HG03280 (cell line): ENCODE results near the gene AFF4.
"Not testable (repeated sequence)": the region's sequence is repeated elsewhere in the genome, so short reads cannot be mapped to it uniquely, and the experiment has no call there.

Experiments
- ATAC-seq: cut with Tn5 transposase; IDR thresholded peaks from one replicate; pipeline ENCODE4 v1.9.1; 2021; ENCODE audit warnings: mild to moderate bottlenecking, moderate library complexity; ENCODE audit not compliant: unreplicated experiment

AFF4 gene, protein sequence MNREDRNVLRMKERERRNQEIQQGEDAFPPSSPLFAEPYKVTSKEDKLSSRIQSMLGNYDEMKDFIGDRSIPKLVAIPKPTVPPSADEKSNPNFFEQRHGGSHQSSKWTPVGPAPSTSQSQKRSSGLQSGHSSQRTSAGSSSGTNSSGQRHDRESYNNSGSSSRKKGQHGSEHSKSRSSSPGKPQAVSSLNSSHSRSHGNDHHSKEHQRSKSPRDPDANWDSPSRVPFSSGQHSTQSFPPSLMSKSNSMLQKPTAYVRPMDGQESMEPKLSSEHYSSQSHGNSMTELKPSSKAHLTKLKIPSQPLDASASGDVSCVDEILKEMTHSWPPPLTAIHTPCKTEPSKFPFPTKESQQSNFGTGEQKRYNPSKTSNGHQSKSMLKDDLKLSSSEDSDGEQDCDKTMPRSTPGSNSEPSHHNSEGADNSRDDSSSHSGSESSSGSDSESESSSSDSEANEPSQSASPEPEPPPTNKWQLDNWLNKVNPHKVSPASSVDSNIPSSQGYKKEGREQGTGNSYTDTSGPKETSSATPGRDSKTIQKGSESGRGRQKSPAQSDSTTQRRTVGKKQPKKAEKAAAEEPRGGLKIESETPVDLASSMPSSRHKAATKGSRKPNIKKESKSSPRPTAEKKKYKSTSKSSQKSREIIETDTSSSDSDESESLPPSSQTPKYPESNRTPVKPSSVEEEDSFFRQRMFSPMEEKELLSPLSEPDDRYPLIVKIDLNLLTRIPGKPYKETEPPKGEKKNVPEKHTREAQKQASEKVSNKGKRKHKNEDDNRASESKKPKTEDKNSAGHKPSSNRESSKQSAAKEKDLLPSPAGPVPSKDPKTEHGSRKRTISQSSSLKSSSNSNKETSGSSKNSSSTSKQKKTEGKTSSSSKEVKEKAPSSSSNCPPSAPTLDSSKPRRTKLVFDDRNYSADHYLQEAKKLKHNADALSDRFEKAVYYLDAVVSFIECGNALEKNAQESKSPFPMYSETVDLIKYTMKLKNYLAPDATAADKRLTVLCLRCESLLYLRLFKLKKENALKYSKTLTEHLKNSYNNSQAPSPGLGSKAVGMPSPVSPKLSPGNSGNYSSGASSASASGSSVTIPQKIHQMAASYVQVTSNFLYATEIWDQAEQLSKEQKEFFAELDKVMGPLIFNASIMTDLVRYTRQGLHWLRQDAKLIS

DNA sequence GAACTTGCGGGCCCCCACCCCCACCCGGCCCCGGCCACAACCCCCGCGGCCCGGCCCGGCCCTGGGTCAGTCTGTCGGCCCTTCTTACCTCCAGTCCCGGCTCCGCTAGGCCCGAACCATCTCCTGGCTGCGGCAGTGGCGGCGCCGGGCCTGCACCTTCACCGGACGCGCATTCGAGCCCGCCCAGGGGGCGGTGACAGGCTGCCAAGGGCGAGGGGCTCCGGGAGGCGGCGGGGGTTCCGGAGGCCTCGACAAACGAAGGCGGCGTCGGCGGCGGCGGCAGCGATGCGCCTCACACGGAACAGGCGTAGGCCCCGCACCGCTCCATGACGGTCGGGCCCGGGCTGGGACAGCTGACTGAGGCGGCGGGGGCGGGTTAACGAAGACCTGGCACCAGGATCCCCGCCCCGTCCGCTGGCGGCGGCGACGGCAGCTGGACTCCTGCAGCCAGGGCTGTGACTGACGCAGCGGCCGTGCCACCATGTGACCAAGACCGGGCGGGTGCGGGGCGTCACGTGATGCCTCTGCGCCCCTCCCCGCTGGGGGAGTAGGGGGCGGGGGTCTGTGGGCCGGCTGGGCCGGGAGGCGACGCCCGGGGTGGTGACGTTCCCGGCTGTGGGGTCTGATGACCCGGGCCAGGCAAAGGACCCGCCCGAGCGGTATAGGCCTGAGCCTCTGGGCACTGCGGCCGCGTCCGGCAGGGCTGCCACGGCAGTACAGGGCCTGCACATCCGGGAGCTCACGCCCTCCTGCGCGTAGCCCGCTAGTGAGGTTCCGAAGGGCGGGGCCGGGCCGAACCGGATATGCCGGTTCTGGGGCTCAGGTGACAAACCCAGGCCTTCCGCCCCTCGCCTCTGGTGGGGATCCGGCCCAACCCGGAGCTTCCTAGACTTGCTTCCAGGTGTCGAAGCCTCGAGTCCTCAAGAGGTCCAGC is at the start of gene AFF4:
TSS of gene AFF4 (minus strand) at position 464 of the 934 bp plus-strand sequence. CDS start 26,445 bp downstream, outside the sequence.
- peak; percentile 95 for ATAC-seq

DNA sequence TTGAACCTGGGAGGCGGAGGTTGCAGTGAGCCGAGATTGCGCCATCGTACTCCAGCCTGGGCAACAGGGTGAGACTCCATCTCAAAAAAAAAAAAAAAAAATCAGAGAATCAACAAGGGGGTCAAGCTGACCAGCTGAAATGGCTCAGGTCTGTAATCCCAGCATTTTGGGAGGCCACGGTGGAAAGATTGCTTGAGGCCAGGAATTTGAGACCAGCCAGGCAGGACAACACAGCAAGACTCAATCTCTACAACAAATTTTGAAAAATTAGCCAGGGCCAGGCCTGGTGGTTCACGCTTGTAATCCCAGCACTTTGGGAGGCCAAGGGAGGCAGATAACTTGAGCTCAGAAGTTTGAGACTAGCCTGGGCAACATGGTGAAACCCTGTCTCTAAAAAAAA is 45.0 kb upstream of the AFF4 start:
- not testable (repeated sequence) for ATAC-seq

DNA sequence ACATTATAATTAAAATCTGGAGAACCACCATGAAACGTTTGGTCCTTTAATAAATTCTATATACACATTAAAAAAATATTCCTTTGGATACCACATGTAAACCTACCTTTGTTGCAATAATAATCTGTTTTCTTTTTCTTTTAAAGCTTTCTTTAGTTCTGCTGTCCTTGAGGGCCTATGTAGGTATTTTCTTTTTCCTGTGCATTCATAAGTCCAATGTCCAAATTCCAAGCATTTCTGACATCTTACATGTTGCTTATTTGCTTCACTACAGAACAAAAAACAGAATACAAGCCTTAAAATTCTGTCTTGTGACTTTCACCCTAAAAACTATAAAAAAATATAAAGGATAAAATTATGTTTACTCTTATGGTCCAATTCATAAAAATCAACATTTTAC is 43.2 kb upstream of the AFF4 start:
- ATAC-seq: no peak

DNA sequence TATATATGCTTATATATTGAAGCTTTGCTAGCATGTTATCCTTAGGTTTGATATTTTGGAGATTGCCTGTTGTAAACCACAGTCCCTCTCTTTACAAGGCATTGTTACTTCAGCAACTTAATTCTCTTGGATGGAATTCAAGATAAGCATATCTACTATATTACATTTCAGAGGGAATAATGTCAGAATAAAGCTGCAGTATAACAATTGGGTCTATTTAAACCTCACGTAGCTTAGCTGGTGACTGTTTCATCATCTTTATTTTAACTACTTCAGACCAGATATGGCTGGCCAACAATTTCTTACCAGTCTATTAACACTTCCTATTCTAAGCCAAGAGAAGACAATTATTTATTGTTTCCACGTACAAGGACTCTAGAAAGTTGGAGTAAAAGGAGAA is 35.8 kb upstream of the AFF4 start:
- no peak for ATAC-seq

DNA sequence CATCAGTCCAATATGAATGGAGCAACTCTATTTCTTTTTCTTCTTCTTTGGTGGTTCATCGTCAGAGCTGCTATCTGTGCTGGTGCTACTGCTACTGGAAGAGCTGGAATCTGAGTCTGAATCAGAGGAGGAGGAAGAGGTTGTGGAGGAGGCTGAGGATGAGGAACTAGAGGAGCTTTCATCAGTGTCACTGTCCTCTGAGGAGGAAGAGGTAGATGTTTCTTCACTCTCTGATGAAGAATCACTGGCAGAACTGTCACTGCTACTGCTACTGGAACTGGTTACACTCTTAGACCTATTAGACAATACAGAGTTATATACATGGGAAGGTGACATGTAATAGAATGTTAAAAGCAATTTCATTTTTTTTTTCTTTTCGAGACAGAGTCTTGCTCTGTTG is 35.1 kb upstream of the AFF4 start:
- ATAC-seq: no peak

DNA sequence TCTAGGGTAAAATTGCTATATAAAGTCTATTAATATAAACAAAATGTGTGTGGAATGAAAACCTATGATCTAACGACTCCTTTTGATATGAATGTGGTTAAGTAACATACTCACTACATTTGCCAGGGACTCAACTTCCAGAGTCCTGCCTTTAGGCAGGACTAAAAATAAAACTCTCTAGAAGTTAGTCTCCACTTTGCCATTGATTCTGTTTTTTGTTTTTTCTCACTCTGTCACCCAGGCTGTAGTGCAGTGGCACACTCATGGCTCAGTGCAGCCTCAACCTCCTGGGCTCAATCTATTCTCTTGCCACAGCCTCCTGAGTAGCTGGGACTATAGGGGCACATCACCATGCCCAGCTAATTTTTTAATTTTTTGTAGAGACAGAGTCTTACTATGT is 32.9 kb upstream of the AFF4 start:
- ATAC-seq: no peak

DNA sequence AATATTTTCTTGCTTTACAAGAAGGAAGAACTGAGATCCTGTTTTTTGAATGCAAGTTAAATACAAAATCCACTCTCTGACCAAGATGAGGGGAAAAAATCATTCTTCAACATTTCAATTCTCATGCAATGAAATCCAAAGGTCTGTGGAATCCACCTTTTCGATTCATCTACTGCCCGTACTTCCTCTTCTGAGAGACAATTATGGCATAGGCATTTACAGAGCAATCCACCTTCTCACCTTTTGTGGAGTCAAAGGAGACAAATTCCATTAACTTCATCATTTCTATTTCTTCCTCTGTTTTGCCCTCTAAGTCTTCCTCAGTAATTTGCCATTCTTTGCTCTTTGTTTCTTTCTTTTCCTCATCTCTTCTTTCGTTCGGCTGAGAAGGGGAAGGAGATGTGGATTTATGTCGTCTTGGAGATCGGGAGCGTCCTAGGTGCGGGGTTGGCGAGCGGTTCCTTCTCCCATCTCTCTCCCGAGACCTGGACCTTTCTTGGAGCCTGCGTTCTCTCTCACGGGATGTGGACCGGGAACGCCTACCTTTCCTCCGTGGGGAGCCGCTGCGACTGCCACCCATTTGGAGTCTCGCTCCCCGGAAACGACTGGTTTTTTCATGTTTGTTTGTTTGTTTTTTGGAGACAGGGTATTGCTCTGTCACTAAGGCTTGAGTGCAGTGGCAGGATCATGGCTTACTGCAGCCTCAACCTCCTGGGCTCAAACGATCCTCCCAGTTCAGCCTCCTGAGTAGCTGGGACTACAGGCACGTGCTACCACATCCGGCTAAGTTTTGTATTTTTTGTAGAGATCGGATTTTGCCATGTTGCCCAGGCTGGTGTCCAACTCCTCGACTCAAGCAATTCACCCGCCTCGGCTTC is 24.3 kb upstream of the AFF4 start:
- ATAC-seq: no peak

DNA sequence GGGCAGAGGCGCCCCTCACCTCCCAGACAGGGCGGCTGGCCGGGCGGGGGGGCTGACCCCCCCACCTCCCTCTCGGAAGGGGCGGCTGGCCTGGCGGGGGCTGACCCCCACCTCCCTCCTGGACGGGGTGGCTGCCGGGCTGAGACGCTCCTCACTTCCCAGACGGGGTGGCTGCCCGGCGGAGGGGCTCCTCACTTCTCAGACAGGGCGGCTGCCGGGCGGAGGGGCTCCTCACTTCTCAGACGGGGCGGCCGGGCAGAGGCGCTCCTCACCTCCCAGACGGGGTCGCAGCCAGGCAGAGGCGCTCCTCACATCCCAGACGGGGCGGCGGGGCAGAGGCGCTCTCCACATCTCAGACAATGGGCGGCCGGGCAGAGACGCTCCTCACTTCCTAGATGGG is 19.5 kb upstream of the AFF4 start:
- ATAC-seq: not testable (repeated sequence)

DNA sequence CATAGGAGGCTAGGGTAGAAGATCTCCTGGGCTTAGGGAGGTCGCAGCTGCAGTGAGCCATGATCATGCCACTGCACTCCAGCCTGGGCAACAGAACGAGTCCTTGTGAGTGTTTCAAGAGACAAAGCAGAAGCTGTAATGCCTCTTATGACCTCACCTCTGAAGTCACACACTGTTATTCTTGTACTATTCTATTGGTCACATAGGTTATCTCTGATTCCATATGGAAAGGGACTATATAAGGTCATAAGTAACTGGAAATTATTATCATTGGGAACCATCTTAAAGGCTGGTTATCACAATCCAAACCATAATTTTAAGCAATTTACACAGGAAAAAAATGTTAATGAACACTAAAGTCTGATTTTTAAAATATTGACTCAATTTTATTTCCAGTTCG is 17.9 kb upstream of the AFF4 start:
- ATAC-seq: no peak

DNA sequence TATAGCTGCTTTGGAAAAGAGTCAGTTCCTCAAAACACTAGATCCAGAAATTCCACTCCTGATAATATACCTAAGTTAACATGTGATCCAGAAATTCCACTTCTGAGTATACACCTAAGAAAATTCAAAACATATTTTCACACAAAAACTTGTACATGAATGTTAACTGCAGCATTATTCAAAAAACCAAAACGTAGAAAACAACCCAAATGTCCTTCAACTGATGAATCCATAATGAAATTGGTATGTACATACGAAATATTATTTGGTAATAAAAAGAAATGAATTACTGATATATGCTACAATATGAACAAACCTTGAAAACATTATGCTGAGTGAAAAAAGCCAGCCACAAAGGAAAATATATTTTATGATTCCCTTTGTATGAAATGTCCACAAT is 16.5 kb upstream of the AFF4 start:
- no peak for ATAC-seq

DNA sequence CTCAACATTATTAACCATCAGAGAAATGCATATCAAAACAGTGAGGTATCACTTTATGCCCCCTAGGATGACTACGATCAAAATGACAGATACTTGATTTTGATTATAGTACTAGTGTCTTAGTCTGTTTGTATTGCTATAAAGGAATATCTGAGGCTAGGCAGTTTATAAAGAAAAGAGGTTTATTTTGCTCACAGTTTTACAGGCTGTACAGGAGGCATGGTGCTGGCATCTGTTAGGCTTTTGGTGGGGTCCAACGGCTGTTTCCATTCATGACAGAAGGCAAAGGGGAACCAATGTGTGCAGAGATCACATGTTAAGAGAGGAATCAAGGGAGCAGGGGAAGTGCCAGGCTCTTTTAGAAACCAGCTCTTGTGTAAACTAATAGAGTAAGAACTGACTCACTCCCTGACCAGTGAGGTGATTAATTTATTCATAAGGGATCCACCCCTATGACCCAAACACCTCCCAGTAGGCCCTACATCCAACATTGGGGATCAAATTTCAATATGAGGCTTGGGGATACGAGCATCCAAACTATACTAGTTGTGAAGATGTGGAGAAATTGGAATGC is 16.0 kb upstream of the AFF4 start:
- no peak for ATAC-seq

DNA sequence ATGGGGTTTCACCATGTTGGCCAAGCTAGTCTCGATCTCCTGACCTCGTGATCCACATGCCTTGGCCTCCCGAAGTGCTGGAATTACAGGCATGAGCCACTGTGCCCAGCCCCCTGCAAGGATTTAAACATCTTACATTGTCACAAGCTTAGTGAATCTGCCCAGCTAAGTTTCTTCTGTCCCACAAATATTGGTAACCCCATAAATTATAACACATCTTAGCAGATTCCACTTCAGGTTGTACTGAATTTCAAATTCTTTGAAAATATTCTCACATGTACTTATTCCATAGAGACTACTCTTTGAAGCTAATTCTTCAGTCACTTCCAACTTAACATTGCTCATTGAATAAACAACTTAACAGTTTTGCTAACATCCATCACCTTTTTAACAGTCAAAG is 13.4 kb upstream of the AFF4 start:
- ATAC-seq: no peak

DNA sequence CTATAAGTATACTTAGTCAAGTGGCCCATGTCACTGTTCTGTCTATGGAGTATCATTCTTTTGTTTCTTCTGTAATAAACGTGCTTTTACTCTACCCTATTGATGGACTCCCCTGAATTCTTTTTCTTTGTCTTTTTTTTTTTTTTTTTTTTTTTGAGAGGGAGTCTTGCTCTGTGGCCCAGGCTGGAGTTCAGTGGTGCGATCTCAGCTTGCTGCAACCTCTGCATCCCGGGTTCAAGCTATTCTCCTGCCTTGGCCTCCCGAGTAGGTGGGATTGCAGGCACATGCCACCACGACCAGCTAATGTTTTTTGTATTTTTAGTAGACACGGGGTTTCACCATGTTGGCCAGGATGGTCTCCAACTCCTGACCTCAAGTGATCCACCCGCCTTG is 9.0 kb upstream of the AFF4 start:
- not testable (repeated sequence) for ATAC-seq

DNA sequence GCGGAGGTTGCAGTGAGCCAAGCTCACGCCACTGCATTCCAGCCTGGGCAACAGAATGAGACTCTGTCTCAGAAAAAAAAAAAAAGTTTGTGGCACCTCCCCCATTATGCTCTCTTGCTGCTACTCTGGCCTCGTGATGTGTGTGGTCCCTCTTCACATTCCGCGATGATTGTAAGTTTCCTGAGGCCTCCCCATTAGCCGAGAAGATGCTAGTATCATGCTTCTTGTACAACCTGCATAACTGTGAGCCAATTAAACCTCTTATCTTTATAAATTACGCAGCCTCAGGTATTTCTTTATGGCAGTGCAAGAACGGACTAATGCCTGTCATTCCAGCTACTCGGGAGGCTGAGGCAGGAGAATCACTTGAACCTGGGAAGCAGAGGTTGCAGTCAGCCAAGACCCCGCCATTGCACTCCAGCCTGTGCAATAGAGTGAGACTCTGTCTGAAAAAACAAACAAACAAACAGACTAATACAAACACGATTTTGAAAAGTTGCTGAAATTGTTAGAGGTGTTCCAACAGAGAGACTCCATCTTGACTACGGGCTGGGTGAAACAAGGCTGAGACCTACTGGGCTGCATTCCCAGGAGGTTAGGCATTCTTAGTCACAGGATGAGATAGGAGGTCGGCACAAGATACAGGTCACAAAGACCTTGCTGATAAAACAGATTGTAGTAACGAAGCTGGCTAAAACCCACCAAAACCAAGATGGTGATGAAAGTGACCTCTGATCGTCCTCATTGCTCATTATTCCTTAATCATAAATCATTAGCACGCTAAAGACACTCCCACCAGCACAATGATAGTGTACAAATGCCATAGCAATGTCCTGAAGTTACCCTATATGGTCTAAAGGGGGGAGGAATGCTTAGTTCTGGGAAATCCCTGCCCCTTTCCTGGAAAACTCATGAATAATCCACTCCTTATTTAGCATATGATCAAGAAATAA is 8.3 kb upstream of the AFF4 start:
- no peak for ATAC-seq

DNA sequence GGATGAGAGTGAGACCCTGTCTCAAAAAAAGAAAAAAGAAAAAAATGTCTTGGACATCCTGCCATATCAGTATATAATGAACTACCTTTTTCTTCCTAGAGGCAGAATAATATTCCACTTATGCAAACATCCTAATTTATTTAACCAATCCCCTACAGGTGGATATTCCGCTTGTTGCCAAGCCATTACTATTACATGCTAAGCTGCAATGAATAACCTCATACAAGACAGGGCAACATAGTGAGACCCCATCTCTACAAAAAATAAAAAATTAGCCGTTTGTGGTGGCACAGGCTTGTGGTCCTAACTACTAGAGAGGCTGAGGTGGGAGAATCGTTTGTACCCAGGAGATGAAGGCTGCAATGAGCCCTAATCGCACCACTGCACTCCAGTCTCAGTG is 1.7 kb upstream of the AFF4 start:
- ATAC-seq: no peak

DNA sequence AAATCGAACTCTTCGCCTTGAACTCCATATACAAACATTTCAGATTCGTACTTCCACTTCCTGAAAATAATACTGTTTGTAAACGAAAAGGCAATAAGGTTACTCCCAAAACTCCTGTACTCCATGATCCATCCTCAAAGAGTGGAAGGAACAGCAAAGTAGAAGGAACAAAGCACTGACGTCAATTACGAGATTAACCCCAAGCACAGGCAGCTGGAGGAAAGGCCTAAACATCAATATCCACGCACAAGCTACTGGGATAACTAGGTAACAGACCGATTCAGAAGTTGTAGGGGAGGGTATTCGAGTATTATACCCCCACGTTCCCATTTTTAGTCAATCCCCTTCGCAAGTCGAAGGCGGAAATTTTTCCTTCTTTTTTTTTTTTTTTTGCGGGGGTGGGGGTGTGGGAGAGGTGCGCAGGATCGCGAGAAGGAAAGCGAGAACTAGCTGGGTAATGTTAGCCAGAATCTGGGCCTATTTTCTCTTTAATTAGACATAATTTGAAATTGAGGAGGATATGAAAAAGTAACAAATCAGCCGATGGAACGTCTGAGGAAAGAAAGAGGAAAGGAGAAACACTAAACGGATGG is 909 bp downstream of the AFF4 start:
- no peak for ATAC-seq

DNA sequence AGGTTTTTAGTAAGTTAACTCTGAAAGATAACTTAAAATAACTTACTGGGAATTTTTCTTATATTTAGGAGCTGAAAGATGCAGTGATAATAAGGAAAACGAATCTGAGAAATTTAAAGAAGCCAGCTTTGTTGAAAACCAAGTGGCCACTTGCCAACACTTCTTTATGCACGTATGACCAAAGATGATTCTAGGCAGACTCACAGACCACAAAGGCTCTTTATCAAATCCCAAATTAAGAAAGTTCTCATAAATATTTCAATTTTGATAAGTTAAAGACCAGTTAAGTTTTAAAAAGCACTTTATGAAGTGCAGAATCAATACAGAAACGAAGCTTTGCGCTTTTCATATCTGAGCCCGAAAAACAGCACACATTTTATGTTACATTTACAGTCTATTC is 1.5 kb downstream of the AFF4 start:
- no peak for ATAC-seq
